WTC11 (cell line): Measurements from ENCODE around the gene ANKRD22.

Source experiments
- ELF4 ChIP-seq: sonication (generic); formaldehyde crosslinking; IDR thresholded peaks from 2 replicates; pipeline ENCODE4 v1.8.1; 2022; ENCODE audit warnings: low read depth, mild to moderate bottlenecking, moderate library complexity, missing genetic modification reagents
- JUN ChIP-seq: sonication (generic); formaldehyde crosslinking; IDR thresholded peaks from 2 replicates; pipeline ENCODE4 v1.8.0; 2023; ENCODE audit warnings: mild to moderate bottlenecking, missing genetic modification reagents
- MXD4 ChIP-seq: fragments of 250-450 bp; sonication (Bioruptor Pico); IDR thresholded peaks from 2 replicates; pipeline ENCODE4 v1.8.0; 2021; ENCODE audit warnings: mild to moderate bottlenecking, moderate library complexity, borderline replicate concordance
- NFYB ChIP-seq: sonication (generic); formaldehyde crosslinking; conservative IDR thresholded peaks from 2 replicates; pipeline ENCODE4 v1.8.0; 2022; ENCODE audit warnings: low read depth, missing genetic modification reagents
- TEAD4 ChIP-seq: sonication (generic); formaldehyde crosslinking; IDR thresholded peaks from 2 replicates; pipeline ENCODE4 v1.8.0; 2022; ENCODE audit warnings: mild to moderate bottlenecking, missing genetic modification reagents
- ZNF138 ChIP-seq: sonication (generic); formaldehyde crosslinking; conservative IDR thresholded peaks from 2 replicates; pipeline ENCODE4 v1.8.1; 2022; ENCODE audit warnings: mild to moderate bottlenecking, moderate library complexity, missing genetic modification reagents
- TF ChIP-seq, protein P1 (sequence below): fragments of 200-600 bp; IDR thresholded peaks from 2 replicates; pipeline ENCODE4 v1.8.0; 2022; ENCODE audit warnings: antibody characterized with exemption
- TF ChIP-seq, protein P2 (sequence below): sonication (generic); formaldehyde crosslinking; IDR thresholded peaks from 2 replicates; pipeline ENCODE4 v1.8.1; 2023; ENCODE audit warnings: mild to moderate bottlenecking, missing genetic modification reagents
- TF ChIP-seq, protein P3 (sequence below): sonication (generic); formaldehyde crosslinking; IDR thresholded peaks from 2 replicates; pipeline ENCODE4 v1.8.0; 2022; ENCODE audit warnings: mild to moderate bottlenecking, missing genetic modification reagents

DNA sequence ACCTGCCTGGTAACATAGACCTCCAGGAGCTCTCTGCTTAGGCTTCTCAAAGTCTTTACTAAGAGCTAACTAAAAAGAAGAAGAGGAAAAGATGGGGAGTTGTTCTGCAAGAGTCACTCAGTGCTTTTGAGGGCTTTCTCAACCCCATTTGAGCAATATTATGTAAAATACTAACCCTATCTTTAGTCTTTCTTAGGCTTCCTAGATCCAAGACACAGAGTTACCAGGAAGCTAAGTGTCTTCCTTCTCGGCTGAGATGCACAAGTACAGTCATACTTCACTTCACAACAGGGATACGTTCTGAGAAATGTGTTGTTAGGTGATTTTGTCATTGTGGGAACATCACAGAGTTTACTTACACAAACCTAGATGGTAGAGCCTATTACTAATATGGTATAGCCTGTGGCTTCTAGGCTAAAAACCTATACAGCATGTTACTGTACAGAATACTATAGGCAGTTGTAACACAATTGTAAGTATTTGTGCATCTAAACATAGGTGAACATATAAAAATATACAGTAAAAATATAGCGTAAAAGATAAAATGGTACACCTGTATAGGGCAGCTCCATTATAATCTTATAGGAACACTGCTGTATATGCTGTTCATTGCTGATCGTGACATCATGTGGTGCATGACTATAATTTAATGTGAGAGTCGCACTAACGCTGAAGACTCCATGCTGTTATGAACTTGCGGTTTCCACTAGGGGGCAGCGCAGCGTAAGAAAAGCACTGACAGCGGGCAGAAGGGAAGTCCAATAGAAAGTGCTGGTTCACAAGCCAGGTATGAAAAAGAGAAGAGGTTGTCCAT lies 16.3 kb downstream of the ANKRD22 start:
- TF ChIP-seq JUN (CRISPR knock-in tag) (no peak), TEAD4 (CRISPR knock-in tag) (no peak), NFYB (CRISPR knock-in tag) (no peak), ZNF138 (CRISPR knock-in tag) (no peak), ELF4 (no peak), MXD4 (CRISPR knock-in tag) (no peak)
- TF ChIP-seq, protein P1, sequence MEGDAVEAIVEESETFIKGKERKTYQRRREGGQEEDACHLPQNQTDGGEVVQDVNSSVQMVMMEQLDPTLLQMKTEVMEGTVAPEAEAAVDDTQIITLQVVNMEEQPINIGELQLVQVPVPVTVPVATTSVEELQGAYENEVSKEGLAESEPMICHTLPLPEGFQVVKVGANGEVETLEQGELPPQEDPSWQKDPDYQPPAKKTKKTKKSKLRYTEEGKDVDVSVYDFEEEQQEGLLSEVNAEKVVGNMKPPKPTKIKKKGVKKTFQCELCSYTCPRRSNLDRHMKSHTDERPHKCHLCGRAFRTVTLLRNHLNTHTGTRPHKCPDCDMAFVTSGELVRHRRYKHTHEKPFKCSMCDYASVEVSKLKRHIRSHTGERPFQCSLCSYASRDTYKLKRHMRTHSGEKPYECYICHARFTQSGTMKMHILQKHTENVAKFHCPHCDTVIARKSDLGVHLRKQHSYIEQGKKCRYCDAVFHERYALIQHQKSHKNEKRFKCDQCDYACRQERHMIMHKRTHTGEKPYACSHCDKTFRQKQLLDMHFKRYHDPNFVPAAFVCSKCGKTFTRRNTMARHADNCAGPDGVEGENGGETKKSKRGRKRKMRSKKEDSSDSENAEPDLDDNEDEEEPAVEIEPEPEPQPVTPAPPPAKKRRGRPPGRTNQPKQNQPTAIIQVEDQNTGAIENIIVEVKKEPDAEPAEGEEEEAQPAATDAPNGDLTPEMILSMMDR = peak; percentile 70
- TF ChIP-seq, protein P2, sequence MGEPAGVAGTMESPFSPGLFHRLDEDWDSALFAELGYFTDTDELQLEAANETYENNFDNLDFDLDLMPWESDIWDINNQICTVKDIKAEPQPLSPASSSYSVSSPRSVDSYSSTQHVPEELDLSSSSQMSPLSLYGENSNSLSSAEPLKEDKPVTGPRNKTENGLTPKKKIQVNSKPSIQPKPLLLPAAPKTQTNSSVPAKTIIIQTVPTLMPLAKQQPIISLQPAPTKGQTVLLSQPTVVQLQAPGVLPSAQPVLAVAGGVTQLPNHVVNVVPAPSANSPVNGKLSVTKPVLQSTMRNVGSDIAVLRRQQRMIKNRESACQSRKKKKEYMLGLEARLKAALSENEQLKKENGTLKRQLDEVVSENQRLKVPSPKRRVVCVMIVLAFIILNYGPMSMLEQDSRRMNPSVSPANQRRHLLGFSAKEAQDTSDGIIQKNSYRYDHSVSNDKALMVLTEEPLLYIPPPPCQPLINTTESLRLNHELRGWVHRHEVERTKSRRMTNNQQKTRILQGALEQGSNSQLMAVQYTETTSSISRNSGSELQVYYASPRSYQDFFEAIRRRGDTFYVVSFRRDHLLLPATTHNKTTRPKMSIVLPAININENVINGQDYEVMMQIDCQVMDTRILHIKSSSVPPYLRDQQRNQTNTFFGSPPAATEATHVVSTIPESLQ (CRISPR knock-in tag) = no peak
- TF ChIP-seq, protein P3, sequence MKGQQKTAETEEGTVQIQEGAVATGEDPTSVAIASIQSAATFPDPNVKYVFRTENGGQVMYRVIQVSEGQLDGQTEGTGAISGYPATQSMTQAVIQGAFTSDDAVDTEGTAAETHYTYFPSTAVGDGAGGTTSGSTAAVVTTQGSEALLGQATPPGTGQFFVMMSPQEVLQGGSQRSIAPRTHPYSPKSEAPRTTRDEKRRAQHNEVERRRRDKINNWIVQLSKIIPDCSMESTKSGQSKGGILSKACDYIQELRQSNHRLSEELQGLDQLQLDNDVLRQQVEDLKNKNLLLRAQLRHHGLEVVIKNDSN (CRISPR knock-in tag) = no peak
